Esophagus muscularis mucosa (tissue), 4 donors: ENCODE measurements around the gene NOS1. TPM values are rescaled to one million over a fixed set of nuclear protein-coding genes. Genes with fewer than 3 reads are reported as not detected.

Source experiments
- DNase-seq: peaks from one replicate; pipeline ENCODE4 v3.0.0-alpha.2; 2017; ENCODE audit errors: extremely low spot score
- H3K27ac ChIP-seq, 4 donors: fragments of 200-600 bp; sonication (generic); replicated peaks in 1 of 4; 1 replicate in 3 of 4; 2 replicates in 1 of 4; pipeline ENCODE4 v1.5.1; 2016 to 2019; ENCODE audit warnings: mild to moderate bottlenecking in 1 of 4
- H3K27me3 ChIP-seq, 4 donors: fragments of 200-600 bp; sonication (generic); one replicate each; pipeline versions ENCODE4 v1.5.1 to v1.6.0; 2016 to 2019
- H3K36me3 ChIP-seq, 4 donors: fragments of 200-600 bp; sonication (generic); one replicate each; pipeline ENCODE4 v1.5.1; 2016 to 2019
- H3K4me1 ChIP-seq, 4 donors: fragments of 200-600 bp; sonication (generic); one replicate each; pipeline ENCODE4 v1.5.1; 2016 to 2019
- H3K4me3 ChIP-seq, 4 donors: fragments of 200-600 bp; sonication (generic); 1 replicate in 2 of 4; 2 replicates in 2 of 4; pipeline ENCODE4 v1.5.1; 2016 to 2019; ENCODE audit warnings: mild to moderate bottlenecking in 4 of 4, moderate library complexity in 1 of 4
- H3K9me3 ChIP-seq, 4 donors: fragments of 200-600 bp; sonication (generic); 1 replicate in 3 of 4; 2 replicates in 1 of 4; pipeline ENCODE4 v1.5.1; 2016 to 2019
- EP300 ChIP-seq: sonication (generic); formaldehyde crosslinking; IDR thresholded peaks from one replicate; pipeline ENCODE4 v1.6.1; 2017; ENCODE audit warnings: antibody characterized with exemption
- POLR2A ChIP-seq: fragments of 450-650 bp; IDR thresholded peaks from one replicate; pipeline ENCODE4 v1.6.1; 2017; ENCODE audit warnings: antibody characterized with exemption, moderate library complexity, mild to moderate bottlenecking, low read depth
- POLR2AphosphoS5 ChIP-seq, 2 donors: sonication (generic); formaldehyde crosslinking; IDR thresholded peaks; one replicate each; pipeline ENCODE4 v1.6.1; 2017; ENCODE audit warnings: antibody characterized with exemption in 2 of 2
- WGBS: methylation state at CpG from one replicate; pipeline ENCODE4 v1.1.5; 2018; 5-methylcytosine and 5-hydroxymethylcytosine counted together
- intact Hi-C: fragments of 100-400 bp; cut with DNase I; formaldehyde crosslinking; loops from one replicate; pipeline ENCODE4 v1.15.1; 2023
- total RNA-seq, 4 donors: library from RNA; depleted of rRNA; stranded (reverse); fragments of >200 nt; gene quantifications; one replicate each; pipeline versions ENCODE4 v1.1.0 to v1.2.1, GENCODE V29; 2016
- TF ChIP-seq, protein P1 (sequence below), 3 experiments: fragments of 200-600 bp in 2 of 3; fragments of 450-650 bp in 1 of 3; sonication (generic) in 2 of 3; IDR thresholded peaks; one replicate each; pipeline ENCODE4 v1.5.1; 2017 to 2019; ENCODE audit warnings: antibody characterized with exemption in 3 of 3, mild to moderate bottlenecking in 2 of 3, moderate library complexity in 1 of 3

NOS1 gene
- total RNA-seq, 4 donors from 2014 or later: 1.7 to 4.0 (median 3.1) TPM

DNA sequence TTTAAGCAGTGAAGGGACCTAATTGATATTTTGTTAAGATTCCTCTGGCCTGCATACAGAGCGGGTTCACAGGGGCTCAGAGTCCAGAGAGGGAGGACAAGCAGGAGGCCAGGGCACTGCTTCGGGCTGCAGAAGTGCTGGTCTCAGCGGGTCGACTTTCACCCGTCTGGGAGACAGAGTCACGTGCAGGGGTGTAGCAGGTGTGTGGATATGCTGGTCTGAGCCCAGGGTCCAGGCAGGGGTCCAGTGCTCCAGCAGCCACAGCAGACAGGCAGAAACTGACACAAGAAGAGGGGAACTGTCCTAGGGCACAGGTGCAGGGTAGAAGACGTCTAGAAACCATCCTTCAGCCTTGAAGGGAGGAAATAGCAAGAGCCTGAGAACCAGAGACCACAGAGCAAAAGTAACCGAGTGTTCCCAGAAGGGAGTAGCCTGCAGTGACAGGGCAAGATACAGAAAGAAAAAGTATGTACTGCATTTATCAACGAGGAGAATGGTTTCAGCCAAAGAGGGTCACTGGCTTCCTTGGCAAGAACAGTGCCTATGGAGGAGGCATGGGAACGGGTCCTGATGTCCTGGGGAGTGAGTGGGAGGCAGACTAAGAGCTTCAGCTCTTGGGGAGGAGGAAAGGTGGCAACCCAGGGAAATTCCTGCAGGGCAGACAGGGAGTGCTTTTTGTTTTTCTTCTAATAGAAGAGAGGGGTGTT lies 199.8 kb downstream of the NOS1 start:
- no peak for DNase-seq

DNA sequence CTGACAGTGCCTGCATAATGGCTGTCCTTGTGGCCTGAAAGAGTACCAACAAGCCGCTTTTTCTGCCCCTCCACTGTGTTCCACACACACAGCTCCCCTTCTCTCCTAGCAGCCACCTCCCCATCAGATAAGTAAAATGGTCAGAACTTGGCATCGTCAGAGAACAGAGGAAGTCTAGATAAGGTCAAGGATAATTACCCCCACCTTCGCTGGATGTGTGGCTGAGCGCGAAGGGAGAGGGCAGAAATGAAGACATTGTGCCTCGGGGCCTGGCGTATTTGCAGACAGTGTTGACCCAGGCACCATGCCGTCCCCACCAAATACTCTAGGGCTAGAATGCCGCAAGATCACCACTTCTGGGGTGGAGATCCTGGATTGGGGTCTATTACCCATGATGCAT lies 201.8 kb downstream of the NOS1 start:
- no peak overlapping the region for H3K4me3 ChIP-seq
- no peak for DNase-seq
- no peak overlapping the region for H3K27ac ChIP-seq
- H3K4me1 ChIP-seq: no peaks in the 10 kb centered on the region
- H3K27me3 ChIP-seq: no peaks in the 10 kb centered on the region
- intact Hi-C loops: no loop called here
- H3K36me3 ChIP-seq: peaks cover 67 to 100% (median 99%) of the 10 kb centered on the region in 4 donors
- TF ChIP-seq EP300 (no peak), POLR2A (no peak), POLR2AphosphoS5 (IDR thresholded peaks at IDR 0.05) (no peak)
- TF ChIP-seq, protein P1, sequence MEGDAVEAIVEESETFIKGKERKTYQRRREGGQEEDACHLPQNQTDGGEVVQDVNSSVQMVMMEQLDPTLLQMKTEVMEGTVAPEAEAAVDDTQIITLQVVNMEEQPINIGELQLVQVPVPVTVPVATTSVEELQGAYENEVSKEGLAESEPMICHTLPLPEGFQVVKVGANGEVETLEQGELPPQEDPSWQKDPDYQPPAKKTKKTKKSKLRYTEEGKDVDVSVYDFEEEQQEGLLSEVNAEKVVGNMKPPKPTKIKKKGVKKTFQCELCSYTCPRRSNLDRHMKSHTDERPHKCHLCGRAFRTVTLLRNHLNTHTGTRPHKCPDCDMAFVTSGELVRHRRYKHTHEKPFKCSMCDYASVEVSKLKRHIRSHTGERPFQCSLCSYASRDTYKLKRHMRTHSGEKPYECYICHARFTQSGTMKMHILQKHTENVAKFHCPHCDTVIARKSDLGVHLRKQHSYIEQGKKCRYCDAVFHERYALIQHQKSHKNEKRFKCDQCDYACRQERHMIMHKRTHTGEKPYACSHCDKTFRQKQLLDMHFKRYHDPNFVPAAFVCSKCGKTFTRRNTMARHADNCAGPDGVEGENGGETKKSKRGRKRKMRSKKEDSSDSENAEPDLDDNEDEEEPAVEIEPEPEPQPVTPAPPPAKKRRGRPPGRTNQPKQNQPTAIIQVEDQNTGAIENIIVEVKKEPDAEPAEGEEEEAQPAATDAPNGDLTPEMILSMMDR (IDR thresholded peaks at IDR 0.05): no peak
- 95% methylated on average over 9 of the region's 9 CpGs for WGBS
- no peaks in the 10 kb centered on the region for H3K9me3 ChIP-seq

More for the DNA sequence above, 199.8 kb downstream of the NOS1 start:
- H3K36me3 ChIP-seq: peaks cover 77 to 100% (median 99%) of the 10 kb centered on the region in 4 donors
- H3K4me3 ChIP-seq: no peak overlapping the region
- intact Hi-C loops: no loop called here
- 73% methylated on average over 10 of the region's 10 CpGs for WGBS
- no peak overlapping the region for H3K27ac ChIP-seq
- H3K9me3 ChIP-seq: no peaks in the 10 kb centered on the region
- TF ChIP-seq EP300 (no peak), POLR2A (no peak), POLR2AphosphoS5 (IDR thresholded peaks at IDR 0.05) (no peak)
- TF ChIP-seq, protein P1 (IDR thresholded peaks at IDR 0.05): no peak
- no peaks in the 10 kb centered on the region for H3K4me1 ChIP-seq
- H3K27me3 ChIP-seq: no peaks in the 10 kb centered on the region

DNA sequence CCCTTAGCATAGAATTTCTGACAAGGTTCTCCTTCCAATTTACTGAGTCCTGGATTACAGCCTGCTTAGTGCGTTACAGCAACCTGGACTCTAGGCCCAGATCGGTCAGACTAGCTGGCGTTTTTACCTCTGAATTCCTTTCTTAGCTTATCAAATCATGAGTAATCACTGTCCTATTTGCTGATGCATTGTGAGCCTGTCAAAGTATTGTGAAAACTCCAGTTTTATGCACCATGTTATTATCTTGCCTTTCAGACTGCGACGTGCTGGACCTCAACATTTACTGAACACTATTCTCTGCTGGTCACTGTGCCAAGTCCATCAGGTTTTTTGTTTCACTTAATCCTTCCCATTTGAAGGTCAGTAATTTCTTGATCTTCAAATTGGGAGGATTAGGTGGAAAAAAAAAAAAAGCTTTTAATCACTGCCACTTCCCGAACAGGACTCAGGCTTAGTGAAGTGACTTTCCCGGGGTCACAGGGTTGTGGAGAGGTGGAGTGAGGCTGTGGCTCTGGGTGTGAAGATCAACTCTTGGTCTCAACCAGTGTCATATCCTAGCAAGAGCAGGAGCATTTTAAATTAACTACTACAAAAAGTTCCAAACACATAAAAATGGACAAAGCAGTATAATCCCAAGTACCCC lies 202.4 kb downstream of the NOS1 start:
- TF ChIP-seq EP300 (no peak), POLR2AphosphoS5 (IDR thresholded peaks at IDR 0.05) (no peak), POLR2A (no peak)
- TF ChIP-seq, protein P1 (IDR thresholded peaks at IDR 0.05): no peak
- Histone ChIP-seq H3K27ac (no peak overlapping the region), H3K9me3 (no peaks in the 10 kb centered on the region), H3K4me3 (no peak overlapping the region), H3K36me3 (peaks cover 61 to 100% (median 99%) of the 10 kb centered on the region in 4 donors), H3K27me3 (no peaks in the 10 kb centered on the region), H3K4me1 (no peaks in the 10 kb centered on the region)
- no peak for DNase-seq
- 85% methylated on average over 7 of the region's 7 CpGs for WGBS
- intact Hi-C loops: no loop called here

Other genes starting within 250 kb of the NOS1 start
- gene FBXO21, start 171.2 kb downstream of the NOS1 start, total RNA-seq: 10 to 100 TPM; 40.7 to 92.5 (median 70.2) TPM